NCI-H526 treated with DMSO at 0.1 percent for 48 hours (cell line): Measurements from ENCODE around the gene VAV2.
"Not testable (repeated sequence)": the region's sequence is repeated elsewhere in the genome, so short reads cannot be mapped to it uniquely, and the experiment has no call there.

Experiments used
- DNase-seq: peaks from one replicate; lab custom pipeline; 2025; lab: John Stamatoyannopoulos, UW

VAV2 gene

DNA sequence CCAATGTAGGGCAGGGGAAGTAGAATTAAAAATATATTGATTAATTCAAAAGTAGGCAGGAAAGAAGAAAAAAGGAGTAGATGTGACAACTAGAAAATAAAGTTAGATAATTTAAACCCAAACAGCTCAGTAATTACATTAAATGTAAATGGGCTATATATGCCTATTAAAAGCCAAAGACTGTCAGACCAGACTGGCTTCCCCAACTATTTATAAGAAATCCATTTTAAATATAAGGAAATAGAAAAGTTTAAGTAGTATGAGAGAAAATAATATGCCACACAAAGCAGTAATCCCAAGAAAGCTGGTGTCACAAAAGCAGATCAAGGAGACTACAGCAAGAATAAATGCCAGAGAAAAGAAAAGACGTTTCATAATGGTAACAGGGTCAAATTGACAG, 225.1 kb downstream of the VAV2 start:
- DNase-seq: no peak

DNA sequence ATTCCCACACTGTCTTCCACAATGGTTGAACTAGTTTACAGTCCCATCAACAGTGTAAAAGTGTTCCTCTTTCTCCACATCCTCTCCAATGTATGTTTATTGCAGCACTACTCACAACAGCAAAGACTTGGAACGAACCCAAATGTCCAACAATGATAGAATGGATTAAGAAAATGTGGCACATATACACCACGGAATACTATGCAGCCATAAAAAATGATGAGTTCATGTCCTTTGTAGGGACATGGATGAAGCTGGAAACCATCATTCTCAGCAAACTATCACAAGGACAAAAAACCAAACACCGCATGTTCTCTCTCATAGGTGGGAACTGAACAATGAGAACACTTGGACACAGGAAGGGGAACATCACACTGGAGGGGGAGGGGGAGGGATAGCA, 225.9 kb downstream of the VAV2 start:
- DNase-seq: not testable (repeated sequence)

DNA sequence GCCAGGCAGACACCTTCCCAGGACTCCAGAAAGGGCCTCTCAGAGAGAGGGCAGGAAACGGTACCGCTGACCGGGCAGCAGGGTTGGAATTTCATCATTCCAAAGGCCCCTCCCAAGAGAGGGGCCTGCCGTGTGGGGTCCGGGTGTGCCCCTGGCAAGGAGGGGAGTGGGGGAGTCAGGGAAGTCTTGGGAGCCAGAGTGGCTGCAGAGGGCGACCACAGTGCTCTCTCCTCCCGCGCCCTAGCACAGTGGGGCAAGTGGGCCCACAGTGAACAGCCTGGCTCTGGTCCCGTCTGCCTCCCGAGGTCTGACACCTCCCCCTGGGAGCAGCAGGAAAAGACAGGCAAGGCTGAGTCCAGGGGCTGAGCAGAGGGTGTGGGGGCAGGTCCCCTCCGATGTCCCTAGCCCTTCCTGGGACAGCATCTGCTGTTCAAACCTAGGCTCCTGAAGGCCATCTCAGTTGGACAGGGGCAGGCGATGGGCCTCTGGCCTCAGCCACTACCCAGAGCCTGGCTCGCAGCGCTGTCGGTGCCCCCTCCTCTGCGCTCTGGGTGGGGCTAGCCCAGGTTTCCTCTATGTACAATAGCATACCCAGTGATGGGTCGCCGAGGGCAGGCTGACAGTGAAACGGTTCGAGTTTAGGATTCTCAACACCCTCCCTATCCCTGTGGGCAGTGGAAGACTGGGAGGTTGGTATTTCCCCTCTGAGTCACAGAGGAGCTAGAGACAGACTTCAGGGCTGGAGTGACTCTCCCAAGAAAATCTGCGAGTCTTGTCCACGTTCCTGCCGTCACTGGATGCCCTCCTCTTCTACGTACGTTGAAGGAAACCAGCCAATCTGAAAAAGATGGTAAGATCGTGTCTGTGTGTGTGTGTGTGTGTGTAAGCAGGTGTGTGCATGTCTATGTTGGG, 228.6 kb downstream of the VAV2 start:
- no peak for DNase-seq

DNA sequence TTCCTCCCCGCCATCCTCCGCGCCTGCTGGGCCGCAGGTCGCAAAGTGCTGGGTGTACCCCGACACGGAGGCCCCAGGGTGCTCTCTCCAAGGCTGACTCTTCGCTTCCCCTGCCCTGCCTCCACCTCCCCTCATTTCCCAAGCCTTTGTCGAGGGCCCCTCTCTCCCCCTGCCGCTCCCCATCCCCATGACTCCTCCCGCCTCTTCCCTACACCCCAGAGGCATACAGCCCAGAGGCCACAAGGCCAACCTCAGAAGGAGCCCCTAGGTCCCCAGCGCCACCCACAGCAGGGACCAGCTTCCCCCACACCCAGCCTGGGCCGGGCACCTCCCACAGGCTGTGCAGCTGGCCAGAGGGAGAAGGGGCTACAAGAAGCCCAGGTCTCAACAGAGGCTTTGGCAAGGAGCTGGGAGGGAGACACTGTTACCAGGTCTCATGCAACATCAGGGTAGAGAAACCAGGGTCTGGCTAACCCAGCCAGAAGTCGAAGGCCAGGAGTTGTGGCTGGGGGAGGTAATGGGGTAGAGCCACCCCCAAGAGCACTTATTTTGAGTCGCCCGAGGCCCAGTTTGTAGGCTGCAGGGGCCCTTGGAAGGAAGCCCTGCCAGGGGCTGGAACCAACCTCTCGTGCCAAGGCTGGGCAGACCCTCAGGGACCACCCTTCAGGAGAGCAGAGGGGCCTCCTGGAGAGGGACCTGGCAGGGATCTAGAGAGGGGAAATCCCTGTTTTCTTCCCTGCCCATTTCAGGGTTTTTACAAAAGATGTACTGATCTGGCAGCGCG, 229.4 kb downstream of the VAV2 start:
- no peak for DNase-seq

DNA sequence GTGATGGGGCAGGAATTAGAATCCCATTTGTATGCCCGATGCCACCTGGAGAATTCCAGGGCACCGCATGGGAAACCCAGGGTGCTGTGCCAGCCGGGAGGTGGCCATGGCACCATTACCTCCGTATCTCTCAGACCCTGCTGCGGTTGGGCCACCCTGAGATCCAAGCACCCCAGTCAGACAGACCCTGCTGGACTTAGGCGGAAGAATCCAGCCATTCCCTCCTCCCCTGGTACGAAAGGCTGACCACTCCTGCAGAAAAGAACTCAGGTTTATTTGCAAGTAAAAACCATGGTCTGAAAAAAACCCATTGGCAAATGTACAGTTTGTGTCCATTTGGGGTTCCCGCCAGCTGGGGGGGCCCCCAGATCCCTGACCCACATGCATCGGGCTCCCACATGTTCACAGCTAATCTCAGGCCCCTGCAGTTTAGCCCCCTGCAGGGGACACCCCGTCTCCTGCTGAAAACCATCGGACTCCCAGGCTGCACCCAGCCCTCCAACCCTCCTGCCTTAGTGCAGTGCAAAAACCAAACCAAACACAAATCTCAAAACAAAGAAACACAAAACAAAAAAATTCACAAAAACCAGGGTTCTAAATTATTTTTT, 230.4 kb downstream of the VAV2 start:
- DNase-seq: no peak

DNA sequence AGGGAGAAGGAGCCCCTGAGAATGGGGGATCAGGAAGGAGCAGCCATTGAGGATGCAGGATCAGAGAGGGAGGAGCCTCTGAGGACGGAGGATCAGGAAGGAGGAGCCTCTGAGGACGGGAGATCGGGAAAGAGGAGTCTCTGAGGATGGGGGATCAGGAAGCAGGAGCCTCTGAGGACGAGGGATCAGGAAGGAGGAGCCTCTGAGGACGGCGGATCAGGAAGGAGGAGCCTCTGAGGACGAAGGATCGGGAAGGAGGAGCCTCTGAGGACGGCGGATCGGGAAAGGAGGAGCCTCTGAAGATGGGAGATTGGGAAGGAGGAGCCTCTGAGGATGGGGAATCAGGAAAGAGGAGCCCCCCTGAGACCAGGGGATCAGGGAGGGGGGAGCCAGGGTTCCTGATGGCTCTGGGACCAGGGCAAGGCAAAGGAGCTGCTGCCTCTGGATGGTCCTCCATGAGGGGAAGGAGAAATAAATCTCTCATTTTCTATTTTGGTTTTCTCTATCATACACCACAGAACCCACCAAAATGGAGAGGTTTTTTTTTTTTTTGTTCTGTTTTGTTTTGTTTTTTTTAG, 231.3 kb downstream of the VAV2 start:
- DNase-seq: no peak

DNA sequence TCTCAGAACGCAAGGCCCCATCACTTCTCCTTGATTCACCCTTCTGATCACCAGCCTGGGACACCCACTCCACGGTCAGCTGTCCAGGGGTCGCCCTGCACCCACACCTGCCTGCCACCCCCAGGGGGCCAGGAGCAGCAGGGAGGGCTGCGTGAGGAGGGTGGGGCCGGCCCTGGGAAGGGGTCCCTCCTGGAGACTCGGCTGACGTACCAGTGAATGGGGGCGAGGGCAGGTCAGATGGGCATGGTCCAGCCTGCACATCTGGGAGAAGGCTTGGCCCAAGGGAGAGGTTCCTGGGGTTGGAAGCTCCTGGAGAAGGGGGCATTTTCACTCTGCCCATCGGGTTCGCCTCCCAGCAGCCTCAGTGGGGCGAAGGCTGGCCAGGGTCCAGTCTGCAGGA, 232.2 kb downstream of the VAV2 start:
- DNase-seq: no peak

DNA sequence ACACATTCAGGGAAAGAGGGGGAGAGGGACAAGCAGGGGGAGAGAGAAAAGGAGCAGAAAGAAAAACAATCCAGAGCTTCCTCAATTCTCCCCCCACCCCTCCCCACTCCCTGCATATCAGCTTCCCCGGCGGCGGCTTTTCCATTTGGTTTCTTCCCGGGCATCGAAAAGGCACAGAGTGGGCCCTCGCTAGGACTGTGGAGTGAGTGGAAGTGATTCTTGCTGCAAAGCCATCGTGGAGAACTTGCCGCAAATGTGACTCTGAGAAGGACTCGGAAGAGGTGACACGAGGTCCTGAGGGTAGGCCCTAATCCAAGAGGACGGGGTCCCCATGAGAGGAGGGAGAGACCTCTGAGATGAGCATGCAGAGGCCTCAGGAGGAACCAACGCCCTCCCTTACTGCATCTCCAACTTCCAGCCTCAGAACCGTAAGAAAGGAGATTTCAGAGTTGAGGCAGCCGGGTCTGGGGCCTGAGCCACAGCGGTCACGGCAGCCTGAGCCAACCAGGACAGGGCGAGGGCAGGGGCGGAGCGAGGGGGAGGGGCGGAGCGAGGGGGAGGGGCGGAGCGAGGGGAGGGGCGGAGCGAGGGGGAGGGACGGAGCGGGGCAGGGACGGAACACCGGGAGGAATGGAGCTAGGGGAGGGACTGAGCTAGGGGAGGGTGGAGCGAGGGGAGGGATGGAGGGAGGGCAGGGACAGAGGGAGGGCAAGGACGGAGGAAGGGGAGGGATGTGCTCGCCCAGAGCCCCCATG, 232.8 kb downstream of the VAV2 start:
- no peak for DNase-seq

DNA sequence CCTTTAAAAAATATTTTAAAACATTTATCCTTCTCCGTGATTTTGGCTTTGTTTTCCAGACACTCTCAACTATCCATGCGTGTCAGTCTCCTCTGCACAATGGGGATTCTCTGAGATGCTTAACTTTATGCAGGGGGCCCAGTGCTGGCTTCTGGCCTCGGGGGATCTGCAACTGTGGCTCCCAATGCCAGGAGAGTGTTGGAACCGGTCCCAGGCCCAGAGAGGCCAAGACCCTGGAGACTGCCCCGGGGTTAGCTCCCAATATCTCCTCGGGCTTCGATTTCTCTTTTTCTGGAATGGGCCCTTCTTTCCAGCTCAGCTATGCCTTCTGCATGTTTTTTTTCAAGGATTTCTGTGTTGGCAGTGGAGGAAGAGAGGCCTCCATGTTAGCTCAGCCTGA, 233.9 kb downstream of the VAV2 start:
- DNase-seq: no peak

DNA sequence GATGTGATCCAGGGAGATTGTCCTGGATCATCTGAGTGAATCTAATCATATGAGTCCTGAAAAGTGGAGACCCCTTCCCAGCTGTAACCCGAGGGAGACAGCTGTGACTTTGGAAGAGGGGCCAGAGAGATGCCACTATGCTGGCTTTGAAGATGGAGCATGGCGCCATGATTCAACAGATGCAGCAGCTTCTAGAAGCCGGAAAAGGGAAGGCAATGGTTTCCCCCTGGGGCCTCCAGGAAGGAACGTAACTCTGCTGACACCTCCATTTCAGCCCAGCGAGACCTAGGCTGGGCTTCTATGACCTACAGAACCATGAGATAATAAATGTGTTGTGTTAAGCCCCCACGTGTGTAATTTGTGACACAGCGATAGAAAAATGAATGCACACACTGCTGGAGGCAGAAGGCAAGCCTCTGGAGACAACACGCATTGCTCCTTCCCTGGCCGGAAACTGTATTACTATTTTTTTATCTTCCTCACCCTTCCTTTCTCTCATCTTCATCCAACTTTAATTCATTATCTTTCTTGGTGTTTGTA, 237.4 kb downstream of the VAV2 start:
- no peak for DNase-seq

DNA sequence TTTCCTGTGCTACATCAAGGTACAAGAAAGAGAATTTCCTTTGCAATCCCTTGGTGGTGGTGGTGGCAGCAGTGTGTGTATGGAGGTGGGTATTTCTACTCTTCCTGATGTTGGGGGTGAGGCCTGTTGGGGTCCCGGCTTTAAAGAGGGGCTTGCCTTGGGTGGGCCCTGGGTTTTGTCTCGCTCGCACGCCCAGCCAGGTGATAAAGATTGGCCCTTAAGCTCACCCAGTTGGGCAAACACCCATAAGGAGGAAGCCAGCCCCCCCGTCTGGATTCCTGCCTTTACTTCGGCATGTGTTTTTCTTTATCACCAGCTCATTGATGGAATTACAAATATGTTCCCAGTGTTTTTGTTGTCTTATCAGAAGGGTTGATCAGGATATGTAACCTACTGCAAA, 237.9 kb downstream of the VAV2 start:
- no peak for DNase-seq

DNA sequence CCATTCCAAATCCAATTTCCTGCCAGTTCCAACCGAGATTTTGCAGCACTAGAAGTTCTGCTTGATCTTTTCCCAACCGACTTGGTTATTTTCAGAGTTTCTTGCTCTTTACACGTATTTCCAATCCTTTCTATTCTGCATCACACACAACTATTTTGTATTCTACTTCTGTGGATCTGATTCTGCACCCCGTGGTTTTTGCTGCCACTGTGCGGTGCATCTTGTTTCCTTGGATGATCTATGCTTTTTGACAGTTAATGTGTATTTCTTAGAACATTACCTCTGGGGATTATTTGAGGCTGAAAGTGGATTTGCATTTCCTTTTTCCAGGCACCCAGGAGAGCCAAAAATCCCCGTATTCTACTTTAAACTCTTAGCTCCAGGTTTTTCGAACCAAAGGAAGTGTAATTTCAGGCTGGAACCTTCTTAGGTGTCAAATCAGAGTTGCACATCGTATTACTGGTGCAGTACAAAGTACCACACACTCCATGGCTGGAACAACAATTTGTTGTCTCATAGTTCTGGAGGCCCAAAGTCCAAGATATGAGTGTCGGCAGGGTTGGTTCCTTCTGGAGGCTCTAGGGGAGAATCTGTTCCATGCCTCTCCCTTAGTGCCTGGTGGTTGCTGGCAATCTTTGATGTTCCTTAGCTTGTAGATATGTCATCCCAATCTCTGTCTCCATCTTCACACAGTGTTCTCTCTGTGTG, 239.2 kb downstream of the VAV2 start:
- no peak for DNase-seq

DNA sequence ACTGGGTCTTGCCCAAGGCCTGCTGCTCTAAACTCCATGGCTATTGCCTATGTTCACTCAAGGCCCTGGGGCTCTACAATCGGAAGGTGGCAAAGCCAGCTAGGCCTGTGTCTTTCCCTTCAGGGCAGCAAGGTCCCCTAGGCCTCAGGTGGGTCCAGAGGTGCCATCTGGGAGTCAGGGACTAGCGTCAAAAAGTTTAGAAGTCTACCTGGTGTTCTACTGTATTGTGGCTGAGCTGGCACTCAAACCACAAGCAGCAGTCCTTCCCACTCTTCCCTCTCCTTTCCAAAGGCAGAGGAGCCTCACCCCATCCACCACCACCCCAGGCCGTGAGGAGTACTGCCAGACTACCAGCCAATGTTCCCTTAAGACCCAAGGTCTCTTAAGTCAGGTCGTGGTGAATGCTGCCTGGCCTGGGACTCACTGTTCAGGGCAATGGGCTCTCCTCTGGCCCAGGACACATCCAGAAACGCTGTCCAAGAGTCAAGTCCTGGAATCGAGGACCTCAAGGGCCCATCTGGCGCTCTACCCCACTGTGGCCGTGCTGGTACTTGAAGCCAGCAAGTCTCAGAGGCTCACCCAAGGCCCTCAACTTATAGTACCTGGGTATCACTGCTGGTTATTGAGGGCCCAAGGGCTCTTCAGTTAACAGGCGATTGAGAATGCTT, 241.0 kb downstream of the VAV2 start:
- no peak for DNase-seq

DNA sequence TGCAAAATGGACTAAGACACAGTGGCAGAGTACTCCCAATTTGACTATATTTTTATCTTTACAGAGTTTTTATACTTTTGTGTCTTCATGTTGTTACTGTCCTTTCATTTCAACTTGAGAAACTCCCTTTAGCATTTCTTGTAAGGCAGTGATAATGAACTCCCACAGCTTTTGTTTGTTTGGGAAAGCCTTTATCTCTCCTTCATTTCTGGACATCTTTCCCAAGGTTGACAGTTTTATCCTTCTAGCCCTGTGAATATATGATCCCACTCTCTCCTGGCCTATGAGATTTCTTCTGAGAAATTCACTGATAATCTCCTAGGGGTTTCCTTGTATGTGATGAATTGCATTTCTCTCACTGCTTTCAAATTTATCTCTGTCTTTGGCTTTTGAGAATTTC, 244.8 kb downstream of the VAV2 start:
- no peak for DNase-seq

DNA sequence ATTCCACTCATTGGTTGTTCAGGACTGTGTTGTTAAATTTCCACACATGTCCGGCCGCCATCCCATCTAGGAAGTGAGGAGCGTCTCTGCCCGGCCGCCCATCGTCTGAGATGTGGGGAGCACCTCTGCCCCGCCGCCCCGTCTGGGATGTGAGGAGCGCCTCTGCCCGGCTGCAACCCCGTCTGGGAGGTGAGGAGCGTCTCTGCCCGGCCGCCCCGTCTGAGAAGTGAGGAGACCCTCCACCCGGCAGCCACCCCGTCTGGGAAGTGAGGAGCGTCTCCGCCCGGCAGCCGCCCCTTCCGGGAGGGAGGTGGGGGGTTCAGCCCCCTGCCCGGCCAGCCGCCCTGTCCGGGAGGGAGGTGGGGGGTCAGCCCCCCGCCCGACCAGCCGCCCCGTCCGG, 247.6 kb downstream of the VAV2 start:
- DNase-seq: not testable (repeated sequence)

DNA sequence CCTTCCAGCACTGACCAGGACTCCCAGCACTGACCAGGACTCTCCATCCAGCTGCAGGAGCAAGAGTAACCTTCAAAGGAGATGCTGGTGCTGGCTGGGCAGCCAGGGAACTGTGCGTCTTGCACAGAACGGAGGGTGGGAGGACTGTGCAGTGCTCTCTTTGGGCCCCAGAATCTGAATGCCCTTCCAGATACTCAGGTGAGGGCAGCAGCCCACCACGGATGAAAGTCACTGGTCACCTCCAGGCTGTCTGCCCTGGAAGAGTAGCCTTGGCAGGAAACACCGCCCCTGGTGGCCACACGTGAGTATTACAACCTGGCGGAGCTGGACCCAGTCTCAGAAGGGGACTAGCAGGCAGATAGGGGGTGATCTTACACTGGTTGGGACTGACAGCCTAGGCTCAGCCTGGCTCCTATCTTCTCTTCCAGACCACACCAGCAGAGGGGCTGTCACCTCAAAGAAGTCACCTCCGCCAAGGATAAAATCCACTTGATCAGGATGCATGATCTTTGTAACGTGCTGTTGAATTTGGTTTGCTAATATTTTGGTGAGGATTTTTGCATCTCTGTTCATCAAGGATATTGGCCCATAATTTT, 249.2 kb downstream of the VAV2 start:
- DNase-seq: peak; percentile 50

DNA sequence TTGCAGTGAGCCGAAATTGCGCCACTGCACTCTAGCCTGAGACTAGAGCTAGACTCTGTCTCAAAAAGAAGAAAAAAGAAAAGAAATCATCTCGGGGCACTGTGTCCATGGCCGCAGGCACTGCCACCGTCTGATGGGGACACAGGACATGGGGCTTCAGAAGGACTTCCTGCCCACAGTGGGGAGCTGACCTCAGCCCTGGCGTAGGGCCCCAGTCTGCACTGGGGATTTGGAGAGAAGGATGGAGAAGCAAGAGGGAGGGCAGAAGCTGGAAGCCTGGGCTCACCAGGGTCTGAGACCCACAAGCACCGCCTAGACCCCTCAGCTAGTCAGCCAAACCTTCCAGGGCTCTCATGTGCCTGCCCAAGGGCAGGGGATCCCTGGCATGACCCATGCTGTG, 249.9 kb downstream of the VAV2 start:
- DNase-seq: no peak

DNA sequence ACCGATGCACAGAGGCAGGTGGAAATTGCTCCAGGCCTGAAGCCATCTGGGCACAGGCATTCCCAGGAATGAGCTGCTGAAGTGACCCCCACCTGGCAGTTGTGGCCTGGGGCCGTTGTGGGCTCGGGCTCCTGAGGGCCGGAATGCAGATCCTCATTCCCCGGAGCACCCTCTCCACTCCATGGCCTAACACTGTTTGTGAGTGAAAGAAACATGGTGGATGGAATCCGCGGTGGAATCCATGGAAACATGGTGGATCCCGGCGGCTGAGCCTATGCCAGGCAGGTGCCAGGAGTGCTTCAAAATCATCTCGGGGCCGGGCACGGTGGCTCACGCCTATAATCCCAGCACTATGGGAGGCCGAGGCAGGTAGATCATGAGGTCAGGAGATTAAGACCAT, 250.4 kb downstream of the VAV2 start:
- no peak for DNase-seq

DNA sequence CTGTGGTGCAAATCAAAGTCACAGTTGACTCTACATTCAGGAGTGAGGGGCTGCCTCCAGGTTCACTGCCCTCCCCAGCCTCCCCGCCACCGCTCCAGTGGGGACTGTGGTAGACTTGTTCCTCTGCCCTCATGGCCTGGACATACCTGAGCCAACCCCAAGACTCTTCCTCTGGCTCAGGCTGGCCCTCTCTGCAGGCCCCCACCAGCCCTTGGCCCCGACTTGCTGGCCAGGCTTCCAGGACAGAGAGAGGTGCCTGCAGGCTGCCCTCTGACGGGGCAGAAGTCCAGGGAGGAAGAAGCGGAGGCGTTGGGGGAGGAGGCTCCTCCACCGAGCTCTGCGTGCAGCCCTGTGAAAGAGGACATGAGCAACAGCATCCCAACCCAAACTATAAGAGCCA, 251.2 kb downstream of the VAV2 start:
- DNase-seq: no peak
